GM12801 (cell line): ENCODE data around the gene ASIC2.

Experiments used
- CTCF ChIP-seq: IDR thresholded peaks from one replicate; pipeline ENCODE4 v1.5.1; 2011; ENCODE audit warnings: control low read depth; ENCODE audit not compliant: insufficient read length; ENCODE audit errors: extremely low read depth

The ASIC2 gene

DNA sequence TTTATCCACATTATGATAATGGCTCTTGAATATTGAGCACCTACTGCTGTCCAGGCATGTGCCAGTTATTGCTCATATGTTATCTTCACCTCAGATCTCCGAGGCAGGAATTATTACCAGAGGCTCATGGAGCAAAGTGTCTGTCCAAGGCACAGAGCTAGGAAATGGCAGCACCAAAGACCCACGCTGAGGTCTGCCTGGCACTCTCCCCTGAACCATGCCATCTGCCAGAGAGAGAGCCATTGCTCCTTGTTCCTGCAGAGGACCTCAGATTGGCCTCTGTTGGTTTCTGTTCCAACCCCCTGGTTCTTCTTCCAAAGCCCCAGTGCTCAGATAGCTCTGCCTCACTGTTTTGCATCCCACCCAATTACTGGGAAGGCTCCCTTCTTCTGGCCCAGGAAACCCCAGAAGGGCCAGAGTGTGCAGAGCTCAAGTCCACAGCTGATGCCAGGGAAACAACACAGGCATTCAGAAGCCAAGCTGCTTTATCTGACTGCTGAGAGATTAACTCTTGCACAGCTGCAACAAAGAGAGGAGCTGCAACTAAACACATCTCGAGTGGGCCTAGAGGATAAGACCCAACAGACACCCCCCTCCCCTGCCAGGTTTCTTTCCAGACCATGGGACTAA lies 5.9 kb downstream of the ASIC2 start:
- TF ChIP-seq CTCF = no peak

DNA sequence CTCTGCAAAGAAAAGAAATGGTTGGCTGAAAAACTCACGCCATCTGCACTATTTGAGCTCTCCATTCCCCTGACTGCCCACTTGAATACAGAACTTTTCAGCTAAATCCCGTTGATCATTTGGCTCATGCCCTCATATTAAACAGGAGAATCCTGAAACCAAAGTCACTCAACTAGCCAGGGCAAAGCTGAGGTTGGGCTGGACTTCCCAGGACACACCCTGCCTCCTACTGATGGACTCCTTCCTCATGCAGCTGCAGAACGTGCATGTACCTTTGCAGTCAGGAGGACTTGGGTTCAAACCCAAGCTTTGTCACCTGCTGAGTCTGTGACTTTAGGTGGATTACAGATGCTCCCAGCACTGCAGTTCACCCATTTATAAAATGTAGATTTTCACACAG lies 7.7 kb downstream of the ASIC2 start:
- no peak for TF ChIP-seq CTCF

GRCh38 chr17:33284022-33284421 lies 9.1 kb downstream of the ASIC2 start:
- TF ChIP-seq CTCF = no peak

GRCh38 chr17:33280162-33280943 lies 12.7 kb downstream of the ASIC2 start:
- no peak for TF ChIP-seq CTCF

GRCh38 chr17:33277436-33278100 lies 15.5 kb downstream of the ASIC2 start:
- no peak for TF ChIP-seq CTCF

GRCh38 chr17:33273743-33274410 lies 19.2 kb downstream of the ASIC2 start:
- no peak for TF ChIP-seq CTCF

DNA sequence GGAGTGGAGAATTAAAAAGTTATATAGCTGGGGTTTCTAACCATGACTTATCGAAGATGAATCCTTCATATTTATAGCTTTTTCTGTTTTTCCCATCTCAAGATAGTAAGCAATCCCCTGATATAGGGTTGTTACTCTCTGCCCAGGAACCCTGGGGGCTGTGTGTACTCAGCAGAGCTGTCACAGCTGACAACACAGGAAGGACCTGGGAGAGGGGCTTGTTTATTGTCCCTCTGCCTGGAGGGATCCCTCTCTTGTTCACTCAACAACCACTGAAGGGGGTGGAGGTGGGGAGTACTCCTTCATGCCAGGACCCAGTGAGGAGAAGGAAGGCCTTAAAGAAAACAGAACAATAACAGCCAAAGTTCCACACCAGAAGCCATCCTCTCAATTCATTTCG lies 19.8 kb downstream of the ASIC2 start:
- TF ChIP-seq CTCF = no peak
